Measurements from ENCODE around the gene CDON. TPM values are rescaled to one million over a fixed set of nuclear protein-coding genes. Genes with fewer than 3 reads are reported as not detected.

CDON gene
- total and polyA plus RNA-seq, 12 donors = 1.4 to 17.1 (median 8.9) TPM

GRCh38 chr11:125910226-125910849, 152.3 kb downstream of the CDON start:
- H3K27ac ChIP-seq = no peak overlapping the region
- DNase-seq = no peak

More at GRCh38 chr11:125910226-125910849, 152.3 kb downstream of the CDON start:
- intact Hi-C loops (cut with DNase I) = no loop called here
- no peak for TF ChIP-seq CTCF (IDR thresholded peaks at IDR 0.05)
- Histone ChIP-seq H3K36me3 (no peaks in the 10 kb centered on the region), H3K27me3 (peaks cover 0 to 34% (median 19%) of the 10 kb centered on the region in 7 donors), H3K4me3 (no peak overlapping the region), H3K4me1 (no peaks in the 10 kb centered on the region), H3K9me3 (no peaks in the 10 kb centered on the region)
- WGBS, 2 donors = 68 to 78% methylated on average over 8 of the region's 8 CpGs
- no peak for ATAC-seq

Other genes starting within 250 kb of the CDON start
- gene PATE4, start 229.6 kb downstream of the CDON start, total RNA-seq = not detected
- not detected for gene PATE4, start 229.6 kb downstream of the CDON start, polyA plus RNA-seq
- gene HYLS1, start 175.2 kb downstream of the CDON start, total RNA-seq = 1 to 10 TPM; 2.0 to 6.4 (median 3.8) TPM
- 1 to 10 TPM; 2.5 to 3.1 TPM for gene HYLS1, start 175.2 kb downstream of the CDON start, polyA plus RNA-seq
- 10 to 100 TPM in 1 of 10 donors, 1 to 10 TPM in 9; 4.9 to 12.4 (median 7.7) TPM for gene PUS3, start 159.7 kb downstream of the CDON start, total RNA-seq
- gene PUS3, start 159.7 kb downstream of the CDON start, polyA plus RNA-seq = 1 to 10 TPM; 7.2 to 8.0 TPM
- gene DDX25, start 158.4 kb downstream of the CDON start, total RNA-seq = not detected
- gene DDX25, start 158.4 kb downstream of the CDON start, polyA plus RNA-seq = under 1 TPM in 1 of 2 donors, not detected in 1; 0.01 TPM
- under 1 TPM in 1 of 10 donors, not detected in 9; 0.38 TPM for gene VSIG10L2, start 116.8 kb downstream of the CDON start, total RNA-seq
- gene VSIG10L2, start 116.8 kb downstream of the CDON start, polyA plus RNA-seq = under 1 TPM; 0.15 to 0.35 TPM
- gene RPUSD4, start 148.8 kb upstream of the CDON start, total RNA-seq = 10 to 100 TPM; 34.5 to 70.0 (median 37.4) TPM
- 10 to 100 TPM; 12.8 to 15.2 TPM for gene RPUSD4, start 148.8 kb upstream of the CDON start, polyA plus RNA-seq
- 10 to 100 TPM; 18.3 to 52.8 (median 24.7) TPM for gene FAM118B, start 148.9 kb upstream of the CDON start, total RNA-seq
- gene FAM118B, start 148.9 kb upstream of the CDON start, polyA plus RNA-seq = 1 to 10 TPM; 7.6 to 9.3 TPM
- gene SRPRA, start 206.0 kb upstream of the CDON start, total RNA-seq = 10 to 100 TPM; 65.4 to 88.4 (median 75.1) TPM
- 10 to 100 TPM; 32.5 to 80.2 TPM for gene SRPRA, start 206.0 kb upstream of the CDON start, polyA plus RNA-seq
- 10 to 100 TPM; 19.0 to 41.1 (median 30.4) TPM for gene FOXRED1, start 206.3 kb upstream of the CDON start, total RNA-seq
- gene FOXRED1, start 206.3 kb upstream of the CDON start, polyA plus RNA-seq = 10 to 100 TPM; 33.5 to 46.3 TPM
- 10 to 100 TPM in 1 of 10 donors, 1 to 10 TPM in 9; 6.3 to 10.1 (median 8.6) TPM for gene TIRAP, start 220.2 kb upstream of the CDON start, total RNA-seq
- gene TIRAP, start 220.2 kb upstream of the CDON start, polyA plus RNA-seq = 1 to 10 TPM; 3.1 to 3.3 TPM
- gene DCPS, start 241.2 kb upstream of the CDON start, total RNA-seq = 10 to 100 TPM in 6 of 10 donors, 1 to 10 TPM in 4; 6.5 to 17.3 (median 10.6) TPM
- 10 to 100 TPM in 1 of 2 donors, 1 to 10 TPM in 1; 8.8 to 17.1 TPM for gene DCPS, start 241.2 kb upstream of the CDON start, polyA plus RNA-seq

All from heart right ventricle (tissue), 16 donors.